ENCODE results near the gene EPHA3. TPM values are rescaled to one million over a fixed set of nuclear protein-coding genes. Genes with fewer than 3 reads are reported as not detected.

Gene EPHA3
- total RNA-seq: under 0.01 and 0.11 TPM in 2 replicates

GRCh38 chr3:89107461-89108290 lies at the start of gene EPHA3:
TSS of gene EPHA3 (plus strand) at chr3:89107621. CDS start at chr3:89107749, 128 bp downstream.

